Measurements from ENCODE around the gene TREX2. TPM values are rescaled to one million over a fixed set of nuclear protein-coding genes. Genes with fewer than 3 reads are reported as not detected.

TREX2 gene
- total and polyA plus RNA-seq, 4 donors, result 0.61 to 1.2 (median 0.64) TPM

DNA sequence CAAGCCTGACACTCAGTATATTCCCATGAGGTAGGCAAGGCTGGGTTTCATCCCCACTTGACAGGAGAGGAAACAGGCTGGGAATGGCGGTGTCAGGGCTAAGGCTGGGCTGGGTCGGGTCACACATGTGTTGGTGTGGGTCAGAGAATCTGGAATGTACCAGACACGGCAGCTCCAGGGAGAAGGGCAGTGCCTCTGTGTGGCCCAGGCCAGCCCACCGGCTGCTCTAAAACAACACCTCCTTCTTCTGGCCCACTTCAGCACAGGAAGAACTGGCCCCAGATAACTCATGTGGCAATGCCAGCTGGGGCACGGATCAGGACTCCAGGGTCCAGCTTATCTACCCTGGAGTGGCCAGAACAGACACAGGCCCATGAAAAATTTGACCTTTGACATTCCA is 18.3 kb upstream of the TREX2 start:
- H3K27ac ChIP-seq (ENCODE audit: low read depth in 1 of 2, low read length in 1 of 2), result no peak overlapping the region
- DNase-seq (no peak), ATAC-seq (ENCODE audit: insufficient read depth, low FRiP score) (no peak)
- 80 to 93% methylated on average over 5 of the region's 5 CpGs for WGBS, 2 donors
- H3K4me1 ChIP-seq (ENCODE audit: control insufficient read depth in 5 of 5, insufficient read depth in 5 of 5, low read length in 5 of 5), result no peaks in the 10 kb centered on the region
- H3K36me3 ChIP-seq (ENCODE audit: control insufficient read depth in 4 of 4, insufficient read depth in 4 of 4, low read length in 4 of 4), result peaks cover 0 to 7% (median 6%) of the 10 kb centered on the region in 4 donors
- H3K27me3 ChIP-seq (ENCODE audit: control insufficient read depth in 3 of 3, insufficient read depth in 3 of 3, low read length in 2 of 3), result no peaks in the 10 kb centered on the region
- TF ChIP-seq, protein P1, sequence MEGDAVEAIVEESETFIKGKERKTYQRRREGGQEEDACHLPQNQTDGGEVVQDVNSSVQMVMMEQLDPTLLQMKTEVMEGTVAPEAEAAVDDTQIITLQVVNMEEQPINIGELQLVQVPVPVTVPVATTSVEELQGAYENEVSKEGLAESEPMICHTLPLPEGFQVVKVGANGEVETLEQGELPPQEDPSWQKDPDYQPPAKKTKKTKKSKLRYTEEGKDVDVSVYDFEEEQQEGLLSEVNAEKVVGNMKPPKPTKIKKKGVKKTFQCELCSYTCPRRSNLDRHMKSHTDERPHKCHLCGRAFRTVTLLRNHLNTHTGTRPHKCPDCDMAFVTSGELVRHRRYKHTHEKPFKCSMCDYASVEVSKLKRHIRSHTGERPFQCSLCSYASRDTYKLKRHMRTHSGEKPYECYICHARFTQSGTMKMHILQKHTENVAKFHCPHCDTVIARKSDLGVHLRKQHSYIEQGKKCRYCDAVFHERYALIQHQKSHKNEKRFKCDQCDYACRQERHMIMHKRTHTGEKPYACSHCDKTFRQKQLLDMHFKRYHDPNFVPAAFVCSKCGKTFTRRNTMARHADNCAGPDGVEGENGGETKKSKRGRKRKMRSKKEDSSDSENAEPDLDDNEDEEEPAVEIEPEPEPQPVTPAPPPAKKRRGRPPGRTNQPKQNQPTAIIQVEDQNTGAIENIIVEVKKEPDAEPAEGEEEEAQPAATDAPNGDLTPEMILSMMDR (IDR thresholded peaks at IDR 0.05; ENCODE audit: control extremely low read depth, extremely low read depth), result no peak
- H3K9ac ChIP-seq (ENCODE audit: insufficient read depth in 1 of 2, low read length in 2 of 2), result no peak overlapping the region
- no peak overlapping the region for H3K4me3 ChIP-seq
- H3K9me3 ChIP-seq (ENCODE audit: control insufficient read depth in 4 of 4, insufficient read depth in 3 of 4, low read length in 3 of 4), result peaks cover 0 to 13% (median 0%) of the 10 kb centered on the region in 4 donors

DNA sequence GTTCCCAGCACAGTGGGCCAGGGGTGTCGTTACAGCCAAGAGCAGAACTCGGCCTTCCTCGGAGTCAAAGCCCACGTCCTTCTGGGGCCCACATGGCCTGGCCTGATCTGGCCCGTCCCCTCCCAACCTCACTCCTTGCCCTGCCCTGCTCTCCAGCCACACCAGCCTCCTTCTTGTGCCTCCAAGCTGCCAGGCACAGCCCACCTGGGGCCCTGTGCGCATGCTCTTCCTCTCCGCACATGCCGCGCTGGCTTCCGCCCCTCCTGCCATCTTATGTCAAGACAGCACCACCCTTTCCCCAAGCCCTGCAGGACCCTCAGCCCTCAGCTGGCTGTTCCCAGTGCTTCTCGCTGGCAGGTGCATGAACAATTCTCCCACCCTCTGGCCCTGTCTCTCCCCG is 17.7 kb upstream of the TREX2 start:
- Histone ChIP-seq H3K27ac (ENCODE audit: low read depth in 1 of 2, low read length in 1 of 2) (no peak overlapping the region), H3K36me3 (ENCODE audit: control insufficient read depth in 4 of 4, insufficient read depth in 4 of 4, low read length in 4 of 4) (peaks cover 0 to 7% (median 6%) of the 10 kb centered on the region in 4 donors), H3K9ac (ENCODE audit: insufficient read depth in 1 of 2, low read length in 2 of 2) (no peak overlapping the region), H3K27me3 (ENCODE audit: control insufficient read depth in 3 of 3, insufficient read depth in 3 of 3, low read length in 2 of 3) (no peaks in the 10 kb centered on the region), H3K9me3 (ENCODE audit: control insufficient read depth in 4 of 4, insufficient read depth in 3 of 4, low read length in 3 of 4) (peaks cover 0 to 13% (median 0%) of the 10 kb centered on the region in 4 donors), H3K4me1 (ENCODE audit: control insufficient read depth in 5 of 5, insufficient read depth in 5 of 5, low read length in 5 of 5) (no peaks in the 10 kb centered on the region), H3K4me3 (no peak overlapping the region)
- ATAC-seq (ENCODE audit: insufficient read depth, low FRiP score) (no peak), DNase-seq (no peak)
- TF ChIP-seq, protein P1 (IDR thresholded peaks at IDR 0.05; ENCODE audit: control extremely low read depth, extremely low read depth), result no peak
- 78 to 96% methylated on average over 11 to 12 of the region's 12 CpGs for WGBS, 2 donors

DNA sequence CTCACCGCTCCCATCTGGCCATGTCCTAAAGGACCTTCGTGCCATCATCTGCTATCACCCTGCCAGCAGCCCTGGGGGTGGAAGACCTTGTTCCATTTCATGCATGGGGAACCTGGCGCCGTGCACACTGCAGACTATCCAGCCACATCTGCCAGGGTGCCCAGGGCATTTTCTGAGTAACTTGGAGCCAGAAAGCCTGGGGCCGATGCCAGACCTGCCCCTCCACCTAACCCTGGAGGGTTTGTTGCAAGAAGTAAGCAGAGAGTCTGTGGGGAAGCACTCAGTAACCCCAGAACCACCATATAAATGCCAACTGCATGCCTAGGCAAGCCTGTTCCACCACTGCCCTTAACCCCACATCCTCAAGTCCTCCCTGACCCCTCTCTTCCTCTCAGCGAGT is 17.2 kb upstream of the TREX2 start:
- H3K27ac ChIP-seq (ENCODE audit: low read depth in 1 of 2, low read length in 1 of 2), result no peak overlapping the region
- H3K27me3 ChIP-seq (ENCODE audit: control insufficient read depth in 3 of 3, insufficient read depth in 3 of 3, low read length in 2 of 3), result no peaks in the 10 kb centered on the region
- H3K4me1 ChIP-seq (ENCODE audit: control insufficient read depth in 5 of 5, insufficient read depth in 5 of 5, low read length in 5 of 5), result no peaks in the 10 kb centered on the region
- peaks cover 0 to 13% (median 0%) of the 10 kb centered on the region in 4 donors for H3K9me3 ChIP-seq (ENCODE audit: control insufficient read depth in 4 of 4, insufficient read depth in 3 of 4, low read length in 3 of 4)
- no peak overlapping the region for H3K4me3 ChIP-seq
- TF ChIP-seq, protein P1 (IDR thresholded peaks at IDR 0.05; ENCODE audit: control extremely low read depth, extremely low read depth), result no peak
- WGBS, 2 donors, result 88 to 100% methylated on average over 6 of the region's 6 CpGs
- no peak overlapping the region for H3K9ac ChIP-seq (ENCODE audit: insufficient read depth in 1 of 2, low read length in 2 of 2)
- DNase-seq (no peak), ATAC-seq (ENCODE audit: insufficient read depth, low FRiP score) (no peak)
- peaks cover 0 to 7% (median 6%) of the 10 kb centered on the region in 4 donors for H3K36me3 ChIP-seq (ENCODE audit: control insufficient read depth in 4 of 4, insufficient read depth in 4 of 4, low read length in 4 of 4)

DNA sequence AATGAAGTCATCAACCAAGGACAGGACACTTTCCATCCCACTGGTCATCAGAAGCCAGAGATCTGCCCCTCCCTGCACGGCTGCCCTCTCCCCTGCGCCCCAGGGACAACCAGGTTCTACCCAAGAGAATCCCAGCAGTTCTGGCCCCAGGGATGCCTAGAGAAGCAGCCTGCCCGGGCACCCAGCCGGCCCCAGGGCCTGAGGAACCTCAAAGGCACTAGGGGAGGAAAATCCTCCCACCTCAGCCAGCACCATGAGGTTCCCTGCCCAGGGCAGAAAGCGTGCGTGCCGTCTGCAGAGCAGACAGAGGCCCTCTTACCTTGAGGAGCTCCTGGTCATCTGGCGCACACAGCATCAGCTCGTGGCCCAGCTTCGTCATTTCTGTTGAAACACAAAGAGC is 16.4 kb upstream of the TREX2 start:
- Histone ChIP-seq H3K4me1 (ENCODE audit: control insufficient read depth in 5 of 5, insufficient read depth in 5 of 5, low read length in 5 of 5) (no peaks in the 10 kb centered on the region), H3K36me3 (ENCODE audit: control insufficient read depth in 4 of 4, insufficient read depth in 4 of 4, low read length in 4 of 4) (peaks cover 0 to 7% (median 6%) of the 10 kb centered on the region in 4 donors), H3K9me3 (ENCODE audit: control insufficient read depth in 4 of 4, insufficient read depth in 3 of 4, low read length in 3 of 4) (peaks cover 0 to 13% (median 0%) of the 10 kb centered on the region in 4 donors), H3K4me3 (no peak overlapping the region), H3K27me3 (ENCODE audit: control insufficient read depth in 3 of 3, insufficient read depth in 3 of 3, low read length in 2 of 3) (no peaks in the 10 kb centered on the region), H3K27ac (ENCODE audit: low read depth in 1 of 2, low read length in 1 of 2) (no peak overlapping the region), H3K9ac (ENCODE audit: insufficient read depth in 1 of 2, low read length in 2 of 2) (no peak overlapping the region)
- TF ChIP-seq, protein P1 (IDR thresholded peaks at IDR 0.05; ENCODE audit: control extremely low read depth, extremely low read depth), result no peak
- no peak for DNase-seq
- 89 to 96% methylated on average over 7 to 10 of the region's 10 CpGs for WGBS, 2 donors
- ATAC-seq (ENCODE audit: insufficient read depth, low FRiP score), result no peak

Measured in lung (tissue), 12 donors.